GM10248 (cell line): ENCODE data around the gene MTHFSD.

Experiments
- CTCF ChIA-PET: fragments of 300-600 bp; sonication (Branson Sonifier 250); formaldehyde crosslinking; extraction: SDS; loops from one replicate; lab custom pipeline; 2021; ENCODE audit warnings: antibody characterized with exemption; lab: Yijun Ruan, JAX
- POLR2A ChIA-PET: fragments of 350-650 bp; sonication (Branson Sonifier 250); formaldehyde crosslinking; extraction: SDS; loops from one replicate; lab custom pipeline; 2020; ENCODE audit warnings: antibody characterized with exemption; lab: Yijun Ruan, JAX
- DNase-seq: peaks from one replicate; pipeline ENCODE4 v3.0.0; 2012; ENCODE audit errors: extremely low spot score
- TF ChIP-seq, protein P1 (sequence below): IDR thresholded peaks from 2 replicates; pipeline ENCODE4 v1.5.1; 2012; ENCODE audit warnings: mild to moderate bottlenecking, low read depth; ENCODE audit errors: extremely low read depth, missing control alignments, control extremely low read depth

MTHFSD gene

DNA sequence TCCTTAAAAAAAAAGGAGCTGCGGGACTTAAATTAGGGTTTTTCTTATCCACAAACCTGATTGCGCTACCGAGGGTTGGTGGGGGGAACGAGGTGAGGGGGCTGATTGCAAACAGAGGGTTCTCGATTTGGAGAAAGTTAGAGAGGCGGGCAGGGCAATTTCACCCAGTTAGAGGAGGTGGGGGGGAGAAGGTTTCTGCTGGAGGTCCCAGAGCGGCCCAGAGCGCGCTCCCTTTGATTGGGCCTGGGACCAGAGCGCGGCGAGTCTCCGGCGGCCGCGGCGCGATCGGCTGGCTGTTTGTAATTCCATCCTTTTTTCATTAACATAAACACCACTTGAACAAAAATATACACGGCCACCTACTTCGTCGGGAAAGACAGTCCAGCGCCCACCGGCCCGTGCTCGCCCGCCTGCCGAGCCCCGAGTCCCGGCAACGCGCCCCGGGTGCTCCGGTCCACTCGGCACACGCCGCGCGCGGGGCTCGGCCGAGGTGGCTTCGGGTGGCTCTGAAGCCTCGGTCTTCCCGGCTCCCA lies 58.0 kb downstream of the MTHFSD start:
- ChIA-PET CTCF (no interaction called here), POLR2A (no interaction called here)
- no peak for DNase-seq
- TF ChIP-seq, protein P1, sequence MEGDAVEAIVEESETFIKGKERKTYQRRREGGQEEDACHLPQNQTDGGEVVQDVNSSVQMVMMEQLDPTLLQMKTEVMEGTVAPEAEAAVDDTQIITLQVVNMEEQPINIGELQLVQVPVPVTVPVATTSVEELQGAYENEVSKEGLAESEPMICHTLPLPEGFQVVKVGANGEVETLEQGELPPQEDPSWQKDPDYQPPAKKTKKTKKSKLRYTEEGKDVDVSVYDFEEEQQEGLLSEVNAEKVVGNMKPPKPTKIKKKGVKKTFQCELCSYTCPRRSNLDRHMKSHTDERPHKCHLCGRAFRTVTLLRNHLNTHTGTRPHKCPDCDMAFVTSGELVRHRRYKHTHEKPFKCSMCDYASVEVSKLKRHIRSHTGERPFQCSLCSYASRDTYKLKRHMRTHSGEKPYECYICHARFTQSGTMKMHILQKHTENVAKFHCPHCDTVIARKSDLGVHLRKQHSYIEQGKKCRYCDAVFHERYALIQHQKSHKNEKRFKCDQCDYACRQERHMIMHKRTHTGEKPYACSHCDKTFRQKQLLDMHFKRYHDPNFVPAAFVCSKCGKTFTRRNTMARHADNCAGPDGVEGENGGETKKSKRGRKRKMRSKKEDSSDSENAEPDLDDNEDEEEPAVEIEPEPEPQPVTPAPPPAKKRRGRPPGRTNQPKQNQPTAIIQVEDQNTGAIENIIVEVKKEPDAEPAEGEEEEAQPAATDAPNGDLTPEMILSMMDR, result no peak

DNA sequence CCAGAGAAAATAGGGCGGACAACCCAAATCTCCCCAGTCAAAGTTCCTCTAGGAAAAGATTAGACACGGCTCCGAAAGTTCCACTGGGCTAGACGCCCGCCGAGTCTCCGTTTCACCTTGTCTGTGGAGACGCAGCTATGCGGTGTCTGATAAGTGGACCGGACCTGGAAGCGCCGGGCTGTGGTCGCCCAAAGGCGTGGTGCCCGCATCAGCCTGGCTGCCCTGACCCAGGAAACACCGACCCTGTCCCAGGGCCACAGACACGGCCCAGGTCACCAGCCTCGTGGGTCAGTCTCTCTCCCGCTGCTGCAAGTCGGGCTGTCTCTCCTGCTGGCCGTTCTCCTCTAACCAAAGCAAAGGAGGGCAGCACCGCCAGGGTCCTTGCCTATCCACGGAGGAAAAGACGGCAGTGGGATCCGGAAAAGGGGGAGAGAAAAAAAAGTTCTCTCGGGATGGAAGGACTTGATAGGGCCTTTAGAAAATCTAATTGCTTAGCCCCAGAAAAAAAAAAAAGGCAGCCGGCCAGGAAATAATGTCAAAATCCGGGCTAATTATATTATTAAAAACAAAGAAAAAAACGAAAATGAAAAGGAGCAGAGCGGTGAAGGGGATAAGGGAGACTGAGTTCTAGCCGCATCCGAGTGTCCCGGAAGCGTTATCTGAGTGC lies 58.6 kb downstream of the MTHFSD start:
- ChIA-PET CTCF (no interaction called here), POLR2A (no interaction called here)
- no peak for DNase-seq
- TF ChIP-seq, protein P1, result no peak

DNA sequence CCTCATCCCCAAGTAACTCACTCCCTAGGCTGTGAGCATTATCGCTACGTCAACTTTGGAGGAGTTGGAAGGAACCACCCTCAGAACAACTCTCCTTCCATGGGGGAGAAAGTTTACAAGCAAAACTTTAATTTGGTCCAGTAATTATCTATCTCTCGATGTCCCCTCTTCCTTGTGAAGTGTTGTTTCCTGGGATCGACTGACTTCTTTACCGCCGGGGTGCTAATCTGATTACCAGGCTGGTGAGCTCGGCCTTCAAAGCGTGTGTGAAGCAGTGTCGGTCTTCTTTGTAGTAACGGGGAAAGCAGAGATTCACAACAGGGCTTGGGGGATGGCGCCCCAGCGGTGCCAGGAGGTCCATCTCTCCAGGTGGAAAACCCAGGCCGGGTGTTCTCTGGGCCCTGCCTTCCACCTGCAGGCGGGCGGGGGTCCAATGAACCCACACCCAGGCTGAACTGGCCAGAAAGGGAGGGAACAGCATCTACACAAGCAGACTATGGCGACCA lies 59.2 kb downstream of the MTHFSD start:
- TF ChIP-seq, protein P1, result no peak
- no peak for DNase-seq
- POLR2A ChIA-PET, result no interaction called here
- CTCF ChIA-PET, result no interaction called here

DNA sequence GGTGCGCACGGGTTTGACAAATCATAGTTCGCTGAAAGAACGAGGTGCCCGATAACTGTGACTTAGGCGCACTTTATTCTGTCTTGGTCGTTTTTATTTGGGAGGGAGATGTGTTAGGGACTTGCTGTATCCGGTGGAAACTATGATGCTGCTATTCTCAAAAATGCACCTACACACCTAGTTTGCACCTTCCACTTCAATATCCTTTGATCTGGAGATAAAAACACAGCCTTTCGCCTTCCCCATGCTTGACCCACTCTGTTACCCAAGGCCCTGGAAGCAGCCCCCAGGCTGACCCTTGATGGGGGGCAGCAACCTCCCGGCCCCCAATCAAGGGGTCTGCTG lies 59.7 kb downstream of the MTHFSD start:
- ChIA-PET CTCF (no interaction called here), POLR2A (no interaction called here)
- TF ChIP-seq, protein P1, result no peak
- no peak for DNase-seq

DNA sequence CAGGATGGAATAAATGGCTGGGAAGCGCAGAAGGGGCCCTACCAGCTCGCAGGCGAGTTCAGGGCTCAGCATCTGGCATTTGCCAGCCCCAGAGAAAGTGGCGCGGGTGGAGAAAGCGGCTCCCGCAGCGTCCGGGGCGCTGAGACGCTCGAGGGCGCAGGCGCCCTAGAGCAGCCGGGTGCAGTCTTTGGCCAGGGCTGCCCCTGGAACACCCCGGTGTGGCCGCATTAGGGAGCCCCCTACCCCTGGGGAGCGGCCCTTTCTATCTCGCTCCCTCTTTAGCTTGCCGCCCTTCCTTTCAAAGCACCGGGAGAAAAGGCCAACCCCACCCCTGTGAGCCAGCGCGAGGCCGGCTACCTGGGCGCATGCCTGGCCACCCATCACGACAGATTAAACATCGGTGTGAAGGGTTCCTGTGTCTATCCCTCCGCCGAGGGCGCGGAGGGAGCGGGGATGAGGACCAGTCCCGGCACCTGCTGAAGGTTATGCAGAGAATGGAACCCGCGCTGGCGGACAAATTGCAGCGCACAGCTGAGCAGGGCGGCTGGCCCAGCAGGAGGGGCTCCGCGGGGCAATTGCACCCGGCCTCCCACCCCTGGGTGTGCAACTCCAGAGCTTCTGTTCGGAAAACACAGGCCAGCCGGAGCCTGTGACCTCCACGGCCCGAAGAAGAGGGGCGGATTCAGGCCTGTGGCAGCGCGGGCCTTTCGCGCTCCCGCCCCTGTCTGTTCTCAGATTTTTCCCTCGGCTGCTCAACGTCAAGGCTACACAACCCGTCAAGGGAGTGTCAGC lies 60.3 kb downstream of the MTHFSD start:
- no peak for DNase-seq
- TF ChIP-seq, protein P1, result no peak
- ChIA-PET POLR2A (no interaction called here), CTCF (interaction anchor here (1.1 to 2.0 kb wide), 2 partner anchors 23 to 194 kb away, joined by 3 to 8 read pairs; no protein-coding TSS in a partner anchor)

DNA sequence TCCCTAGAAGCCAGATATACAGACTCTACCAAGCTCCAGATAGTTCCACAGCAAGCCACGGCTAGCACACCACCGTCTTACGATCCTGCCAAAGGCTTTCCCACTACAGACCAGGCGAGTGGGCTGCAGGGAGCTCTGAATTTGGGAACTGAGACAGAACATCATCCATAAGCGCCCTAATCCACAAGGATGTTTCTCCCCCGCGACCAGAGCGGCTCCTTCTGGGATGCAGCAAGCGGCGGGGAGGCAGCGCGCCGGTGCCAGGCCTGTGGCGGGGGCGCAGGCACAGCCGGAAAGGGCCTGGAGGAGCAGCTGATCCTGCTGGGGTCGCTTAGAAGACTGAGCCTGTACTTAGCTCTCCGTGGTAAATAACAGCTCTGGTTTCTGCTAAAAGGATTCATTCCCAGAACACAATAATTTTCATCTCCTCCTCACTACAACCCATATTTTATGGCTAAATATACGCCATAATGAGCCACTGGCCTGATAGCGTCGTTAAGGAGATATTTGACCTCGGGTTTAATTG lies 60.9 kb downstream of the MTHFSD start:
- TF ChIP-seq, protein P1, result no peak
- ChIA-PET POLR2A (no interaction called here), CTCF (interaction anchor here (1.1 to 2.0 kb wide), 4 partner anchors 16 to 673 kb away, joined by 3 to 8 read pairs (median 4); partner anchors contain the start of gene FOXF1)
- DNase-seq, result no peak
